OCI-M2 (cell line): ENCODE data around the gene NDST3.
A peak's percentile ranks its signal among the peaks of the same experiment; 100 is the strongest.
"Not testable (repeated sequence)": the region's sequence is repeated elsewhere in the genome, so short reads cannot be mapped to it uniquely, and the experiment has no call there.

Experiments
- DNase-seq: peaks from one replicate; lab custom pipeline; 2025; ENCODE audit not compliant: unreplicated experiment; lab: John Stamatoyannopoulos, UW

The NDST3 gene

GRCh38 chr4:118266145-118266496 is 231.8 kb downstream of the NDST3 start:
- DNase-seq = not testable (repeated sequence)

DNA sequence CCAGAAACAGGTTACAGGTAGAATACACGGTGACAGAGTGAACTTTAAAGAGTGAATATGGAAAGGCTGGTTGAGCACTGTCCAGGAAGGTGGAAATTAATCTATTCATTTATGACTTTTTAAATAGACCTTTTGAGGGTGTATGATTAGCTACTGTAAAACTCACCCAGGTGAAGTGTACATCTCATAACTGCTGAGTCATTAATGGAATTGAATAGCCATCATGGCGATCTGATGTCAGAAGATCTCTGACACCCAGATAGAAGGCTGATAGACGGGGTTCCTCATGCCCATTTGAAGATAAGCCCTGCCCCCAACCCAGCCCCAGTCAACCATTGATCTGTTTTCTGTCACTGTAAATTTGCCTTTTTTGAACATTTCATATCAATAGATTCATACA is 234.5 kb downstream of the NDST3 start:
- DNase-seq = no peak

DNA sequence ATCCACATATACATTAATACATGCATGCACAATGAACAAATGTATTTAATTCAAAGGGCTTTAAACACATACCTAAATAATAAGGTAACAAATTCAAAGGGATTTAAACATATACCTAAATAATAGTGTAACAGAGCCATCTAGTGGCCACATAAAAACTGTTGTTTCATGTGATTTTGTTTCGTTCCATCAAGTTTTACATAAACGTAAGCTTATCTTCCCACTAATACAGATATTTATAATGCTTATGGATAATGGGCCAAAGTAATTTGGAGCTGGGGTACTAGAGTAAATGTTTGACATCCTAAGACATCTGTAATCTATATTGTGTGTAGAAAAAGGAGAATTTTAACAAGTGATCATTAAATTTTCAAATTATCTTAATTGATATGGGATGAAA is 236.2 kb downstream of the NDST3 start:
- no peak for DNase-seq

DNA sequence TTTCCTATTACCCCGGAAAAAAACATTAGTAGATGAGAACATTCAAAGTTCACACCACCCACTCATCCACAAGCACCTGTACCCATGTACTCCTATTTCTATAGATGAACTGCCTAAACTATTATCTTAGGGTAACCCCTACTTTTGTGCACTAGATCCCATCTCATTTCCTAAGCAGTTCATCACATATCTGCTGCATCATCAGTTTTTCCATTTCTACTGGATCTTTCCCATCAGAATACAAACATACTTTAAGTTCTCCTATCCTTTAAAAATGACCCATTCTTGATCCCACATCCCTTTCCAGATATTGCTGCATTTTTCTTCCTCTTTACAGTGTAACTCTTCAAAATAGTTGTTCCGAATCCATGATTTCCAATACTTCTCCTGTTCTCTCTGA is 237.5 kb downstream of the NDST3 start:
- DNase-seq = no peak

DNA sequence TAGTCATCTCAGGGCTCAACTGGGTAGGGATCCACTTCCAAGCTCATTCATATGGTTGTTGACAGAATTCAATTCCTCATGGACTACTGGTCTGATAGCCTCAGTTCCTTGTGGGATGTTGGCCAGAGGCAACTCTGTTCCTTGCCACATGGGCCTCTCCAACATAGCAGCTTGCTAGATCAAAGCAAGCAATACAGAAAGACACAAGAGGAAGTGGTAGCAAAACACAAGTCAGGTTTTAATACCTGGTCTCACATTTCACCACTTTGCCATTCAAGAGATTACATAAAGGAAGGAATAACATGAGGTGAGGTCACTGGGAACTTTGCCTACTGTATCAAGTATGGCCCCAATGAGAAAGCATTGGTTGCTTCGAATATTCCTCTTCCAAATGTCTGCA is 239.4 kb downstream of the NDST3 start:
- no peak for DNase-seq

- no peak for DNase-seq
These were observed 242.3 kb downstream of the NDST3 start for GRCh38 chr4:118276580-118276979.

GRCh38 chr4:118277243-118277642 is 243.0 kb downstream of the NDST3 start:
- no peak for DNase-seq

GRCh38 chr4:118278473-118279274 is 244.4 kb downstream of the NDST3 start:
- peak; percentile 32 for DNase-seq

DNA sequence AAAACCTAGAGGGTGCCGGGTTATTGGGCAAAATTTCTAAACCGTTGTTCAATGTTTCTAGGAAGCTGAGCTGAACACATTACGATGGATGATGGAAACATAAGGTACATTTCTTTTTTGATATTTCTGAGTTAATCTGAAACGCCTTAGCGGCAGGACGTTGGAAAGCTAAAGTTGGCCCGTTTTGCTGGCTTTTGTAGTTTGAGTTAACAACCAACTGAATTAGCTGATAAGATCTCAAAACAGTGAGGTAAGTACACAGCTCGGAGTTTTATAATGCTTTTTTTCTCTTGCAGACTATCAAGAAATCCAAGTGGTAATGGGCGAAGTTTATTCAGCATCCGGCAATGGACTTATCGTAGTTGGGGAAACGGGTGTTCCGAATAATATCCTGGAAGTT is 245.0 kb downstream of the NDST3 start:
- DNase-seq = no peak

DNA sequence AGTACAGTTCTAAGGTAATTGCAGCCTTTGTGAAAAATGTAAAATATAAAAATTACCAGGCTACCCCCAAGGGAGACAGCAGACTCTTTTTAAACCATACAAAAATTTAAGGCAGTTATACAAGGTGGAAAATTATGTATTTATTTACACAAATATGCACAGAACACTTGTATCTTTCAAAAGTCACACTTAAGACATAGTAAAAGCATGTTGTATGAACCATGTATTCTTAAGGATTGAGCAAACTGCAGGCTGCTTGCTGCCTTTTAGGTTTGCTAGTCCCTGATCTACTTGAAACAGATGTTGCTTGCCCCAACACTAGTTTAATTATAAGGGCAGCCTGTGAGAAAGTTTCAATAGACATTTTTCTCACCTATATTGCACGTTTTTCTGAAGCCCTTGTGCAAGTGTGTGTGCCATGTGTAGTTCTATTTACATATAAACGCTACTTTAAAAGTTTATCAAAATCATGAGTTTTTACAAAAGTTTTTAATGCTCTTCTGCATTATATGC is 245.7 kb downstream of the NDST3 start:
- no peak for DNase-seq

GRCh38 chr4:118280501-118281218 is 246.4 kb downstream of the NDST3 start:
- peak; percentile 7 for DNase-seq

DNA sequence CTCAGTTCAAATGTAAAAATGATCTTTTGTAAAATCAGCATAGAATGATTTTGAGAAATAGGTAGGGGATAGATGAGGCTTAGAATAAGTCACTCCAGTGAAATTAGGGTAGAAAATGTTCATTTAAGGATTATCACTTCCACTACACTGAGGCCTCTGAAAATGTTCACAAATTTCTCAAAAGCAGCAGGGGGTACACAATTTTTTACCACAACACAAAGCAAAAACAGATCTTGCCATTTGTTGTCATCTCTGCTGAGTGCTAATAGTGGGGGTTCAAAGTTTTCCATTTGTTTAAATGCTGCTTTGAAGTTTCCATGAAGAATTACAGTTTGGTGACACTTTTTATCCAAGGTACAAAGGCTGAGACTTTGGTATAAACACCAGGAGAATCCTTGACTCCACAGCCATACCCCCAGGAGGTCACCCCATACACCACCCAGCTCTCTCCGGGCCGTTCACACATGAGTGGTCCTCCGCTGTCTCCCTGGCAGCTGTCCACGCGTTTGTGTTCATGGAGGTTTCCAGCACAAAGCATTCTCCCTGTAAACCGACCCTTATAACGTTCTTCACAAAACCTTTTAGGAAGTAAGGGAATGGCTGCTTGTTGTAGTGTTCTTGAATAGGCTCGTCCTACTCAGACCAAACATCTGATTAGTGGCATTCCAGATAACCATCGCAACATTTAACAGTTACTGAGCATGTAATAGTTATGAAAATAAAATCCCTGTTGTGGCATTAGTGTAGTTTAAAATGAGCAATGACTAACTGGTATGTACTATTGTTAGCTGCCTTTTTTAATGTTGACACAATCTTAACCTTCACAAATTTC is 247.5 kb downstream of the NDST3 start:
- DNase-seq = no peak

DNA sequence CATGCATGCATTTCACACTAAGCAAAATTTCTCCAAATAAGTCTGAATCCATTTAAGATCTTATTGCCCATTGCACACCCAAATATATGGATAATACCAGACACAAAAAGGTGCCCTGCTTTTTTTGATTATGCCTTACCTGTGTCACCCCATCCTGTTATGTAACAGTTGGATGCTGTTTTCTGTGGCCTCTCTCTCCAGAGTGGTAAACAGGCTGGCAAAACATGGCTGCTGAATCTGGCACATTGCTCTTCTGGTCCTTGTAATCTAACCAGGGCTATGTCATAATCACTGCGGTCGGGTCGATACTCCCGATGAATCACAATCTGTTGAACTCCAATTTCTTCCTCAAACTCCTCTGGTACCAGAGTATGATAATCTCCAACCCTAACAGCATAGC is 248.4 kb downstream of the NDST3 start:
- DNase-seq = no peak

GRCh38 chr4:118284169-118284568 is 249.9 kb downstream of the NDST3 start:
- DNase-seq = no peak

- DNase-seq = no peak
These were observed 251.6 kb downstream of the NDST3 start for GRCh38 chr4:118285931-118286330.

GRCh38 chr4:118286685-118287084 is 252.4 kb downstream of the NDST3 start:
- DNase-seq = no peak

DNA sequence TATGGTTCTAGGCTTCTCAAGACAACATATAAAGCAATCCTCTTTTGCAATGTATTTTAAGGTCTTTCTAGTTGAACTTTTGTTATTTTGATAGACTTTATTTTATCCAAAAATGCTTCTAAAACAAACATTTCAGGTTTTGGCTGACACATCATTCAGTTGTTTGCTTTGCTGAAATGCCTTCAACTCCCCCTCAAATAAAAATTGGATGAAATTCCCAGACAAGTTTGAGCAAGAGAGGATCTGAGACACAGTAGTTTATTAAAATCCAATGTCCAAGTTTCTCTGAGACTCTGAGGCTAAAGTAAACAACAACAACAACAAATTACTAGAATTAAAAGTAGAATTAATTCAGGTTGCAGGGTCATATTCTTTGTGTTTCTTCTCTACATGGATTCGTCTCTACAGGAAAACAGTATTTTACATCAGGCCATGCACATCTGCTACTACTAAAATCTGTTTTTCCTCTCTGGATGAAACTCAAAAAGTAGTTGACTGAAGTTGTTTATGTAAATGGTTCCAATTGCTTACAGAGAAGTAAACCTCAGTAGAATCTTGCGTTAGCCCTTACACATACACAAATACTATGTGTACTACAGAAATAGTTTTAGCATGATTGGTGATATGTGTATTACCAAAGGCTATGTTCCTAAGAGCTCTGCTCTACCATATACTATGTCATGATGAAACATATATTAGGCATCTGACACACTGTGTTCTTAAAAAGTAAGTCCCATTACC is 253.6 kb downstream of the NDST3 start:
- DNase-seq = no peak

DNA sequence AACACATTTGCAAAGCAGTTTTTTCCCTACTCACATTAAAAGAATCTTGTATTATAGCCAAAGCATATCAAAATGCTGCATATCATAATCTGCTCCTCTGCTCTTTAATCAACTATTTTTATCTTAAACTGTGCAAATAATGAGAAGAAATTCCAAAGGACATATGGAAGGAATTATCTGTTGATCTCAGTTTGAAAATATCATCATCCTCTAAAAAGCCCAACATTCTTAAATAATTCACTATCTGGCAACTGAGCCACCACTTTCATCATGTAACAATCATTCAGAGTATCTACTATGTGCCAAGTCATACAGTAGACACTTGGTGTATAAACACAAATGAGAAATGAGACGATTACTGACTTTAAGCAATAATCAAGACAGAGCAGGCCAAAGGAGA is 255.5 kb downstream of the NDST3 start:
- DNase-seq = no peak

GRCh38 chr4:118290951-118291350 is 256.7 kb downstream of the NDST3 start:
- no peak for DNase-seq

DNA sequence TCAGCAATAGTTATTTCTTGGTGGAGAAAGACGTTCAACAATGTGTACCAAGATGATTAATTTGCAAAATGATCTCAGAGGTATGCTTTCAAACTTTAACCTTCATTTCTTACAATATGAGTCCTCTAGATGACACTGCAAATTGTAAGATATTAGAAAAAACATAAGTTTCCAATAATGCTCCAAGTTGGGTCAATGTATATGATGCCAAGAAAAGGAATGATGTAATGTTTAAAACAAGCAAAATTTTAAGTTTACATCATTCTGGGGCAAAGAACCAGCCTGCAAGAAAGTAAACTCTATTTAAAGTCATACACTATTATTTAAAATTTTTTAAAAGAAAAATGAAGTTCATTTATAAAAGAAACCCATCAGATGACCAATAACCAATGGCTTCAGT is 262.4 kb downstream of the NDST3 start:
- no peak for DNase-seq

- not testable (repeated sequence) for DNase-seq
These were observed 265.3 kb downstream of the NDST3 start for GRCh38 chr4:118299619-118300018.
